Activated T-cell treated with anti-CD3 and anti-CD28 coated beads for 1 hour (primary cell): ENCODE measurements around the gene SH3TC2.

ENCODE experiments used
- DNase-seq: peaks from one replicate; pipeline ENCODE4 v3.0.0-alpha.2; 2020; ENCODE audit warnings: low read depth

The SH3TC2 gene

DNA sequence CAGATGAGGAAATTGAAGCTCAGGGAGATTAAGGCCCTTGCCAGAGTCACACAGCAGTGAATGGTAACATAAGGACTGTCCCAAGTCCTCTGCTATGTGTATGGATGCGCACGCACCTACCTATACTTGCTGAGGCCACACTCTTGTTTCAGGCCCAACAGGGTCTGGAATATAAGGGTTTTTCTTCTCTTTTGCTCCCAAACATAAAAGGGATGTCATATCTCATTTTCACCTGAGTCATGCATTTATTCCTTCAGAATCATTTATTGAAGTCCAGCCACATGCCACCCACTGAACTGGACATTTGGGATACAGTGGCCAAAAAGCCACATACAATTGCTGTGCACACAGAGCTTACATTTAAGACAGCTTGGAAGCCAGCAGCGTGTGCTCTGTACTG, 92.0 kb downstream of the SH3TC2 start:
- no peak for DNase-seq

DNA sequence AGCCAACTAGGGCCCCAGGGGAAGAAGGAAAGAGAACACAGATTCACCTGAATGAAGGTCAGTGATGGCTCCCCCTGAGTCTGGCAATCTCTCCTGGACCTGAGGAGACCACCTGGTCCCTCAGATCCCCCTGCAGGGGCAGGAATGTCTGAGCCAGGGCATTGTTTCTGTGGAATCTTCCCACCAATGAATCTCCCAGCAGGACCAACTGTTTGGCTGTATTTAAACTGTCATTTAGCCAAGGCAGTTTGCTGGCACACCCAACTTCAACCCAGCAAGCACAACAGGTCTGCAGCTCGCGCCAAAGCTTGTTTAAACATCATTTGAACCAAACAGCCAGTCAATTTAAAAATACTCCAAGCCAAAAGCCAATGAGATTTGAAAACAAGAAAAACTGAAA, 92.6 kb downstream of the SH3TC2 start:
- DNase-seq, result no peak

DNA sequence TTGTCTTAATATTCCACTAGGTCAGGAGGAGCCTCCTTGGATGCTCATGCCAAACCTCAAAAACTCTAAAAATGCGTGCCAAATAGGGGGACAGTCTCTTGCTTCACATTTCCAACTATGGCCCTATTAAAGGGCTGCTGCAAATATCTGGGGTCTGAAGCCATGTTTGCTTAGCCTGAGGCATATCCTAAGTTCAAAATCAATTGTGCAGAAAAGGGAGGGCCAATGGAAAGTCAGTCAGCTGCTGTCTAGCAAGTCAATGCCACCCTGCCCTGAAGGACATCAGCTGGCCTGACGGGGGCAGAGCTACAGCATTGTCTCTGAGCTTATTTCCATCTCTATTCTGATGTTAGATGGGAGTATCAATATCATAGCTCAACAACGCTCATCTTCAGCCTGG, 93.6 kb downstream of the SH3TC2 start:
- DNase-seq, result no peak

- DNase-seq, result no peak
These were observed 94.6 kb downstream of the SH3TC2 start for GRCh38 chr5:148968311-148968710.

DNA sequence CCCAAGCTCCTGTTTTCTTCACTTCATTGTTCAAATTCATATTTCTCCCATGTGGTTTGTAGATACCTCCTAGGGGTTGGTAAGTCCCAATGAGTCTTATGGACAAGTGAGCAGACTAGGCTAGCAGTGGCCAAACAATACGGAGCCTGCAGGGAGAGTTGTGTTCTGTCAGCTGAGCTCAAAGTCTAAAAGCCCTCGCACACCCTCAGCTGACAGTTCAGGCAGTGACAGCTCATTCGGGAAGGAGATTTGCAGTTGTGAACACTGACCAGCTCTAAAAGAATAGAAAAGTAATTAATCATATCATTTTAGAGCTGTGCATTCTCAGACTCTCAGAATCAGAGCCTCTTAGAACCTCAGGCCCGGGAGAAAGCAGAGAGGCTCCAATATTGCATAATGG, 95.1 kb downstream of the SH3TC2 start:
- DNase-seq, result no peak

- DNase-seq, result no peak
These were observed 95.9 kb downstream of the SH3TC2 start for GRCh38 chr5:148966938-148967337.

DNA sequence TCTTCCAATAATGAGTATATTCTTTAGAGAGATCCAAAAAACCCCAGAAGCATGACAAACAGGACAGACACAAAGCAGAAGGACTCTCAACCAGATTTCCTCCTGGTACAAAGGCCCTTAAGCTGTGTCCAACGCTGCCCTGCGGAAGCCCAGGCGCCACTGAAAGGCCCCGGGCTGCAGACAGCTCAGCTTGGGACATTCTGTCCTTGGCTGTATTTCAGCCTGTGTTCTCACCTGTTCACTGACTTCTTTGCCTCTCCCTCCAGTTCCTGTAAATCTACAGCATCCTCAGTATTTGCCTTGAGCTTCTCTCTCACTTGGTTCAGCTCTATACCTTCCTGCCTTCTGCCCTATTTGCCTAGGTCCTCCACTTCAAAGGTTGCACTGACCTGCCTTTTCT, 96.5 kb downstream of the SH3TC2 start:
- DNase-seq, result no peak

GRCh38 chr5:148965511-148966265, 97.2 kb downstream of the SH3TC2 start:
- no peak for DNase-seq

DNA sequence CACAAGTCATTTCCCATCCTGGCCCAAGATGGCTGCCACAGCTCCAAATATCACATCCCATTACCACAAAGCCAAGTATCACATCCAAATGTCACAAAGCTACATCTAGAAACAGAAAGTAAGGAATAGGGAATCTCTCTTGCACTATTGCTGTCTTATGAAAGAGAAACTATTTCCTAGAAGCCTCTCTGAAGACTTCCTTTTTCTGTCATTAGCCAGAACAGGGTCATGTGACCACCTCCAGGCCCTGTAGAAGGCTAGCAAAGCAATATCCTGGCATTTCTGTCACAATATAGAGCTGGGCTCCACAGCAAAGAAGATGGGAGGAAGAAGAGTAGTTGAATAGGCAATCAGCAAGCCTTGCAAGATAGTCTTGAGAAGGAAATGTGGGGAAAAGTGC, 99.2 kb downstream of the SH3TC2 start:
- DNase-seq, result no peak

- no peak for DNase-seq
These were observed 100.0 kb downstream of the SH3TC2 start for GRCh38 chr5:148962761-148963324.

GRCh38 chr5:148962200-148962550, 100.7 kb downstream of the SH3TC2 start:
- DNase-seq, result no peak

DNA sequence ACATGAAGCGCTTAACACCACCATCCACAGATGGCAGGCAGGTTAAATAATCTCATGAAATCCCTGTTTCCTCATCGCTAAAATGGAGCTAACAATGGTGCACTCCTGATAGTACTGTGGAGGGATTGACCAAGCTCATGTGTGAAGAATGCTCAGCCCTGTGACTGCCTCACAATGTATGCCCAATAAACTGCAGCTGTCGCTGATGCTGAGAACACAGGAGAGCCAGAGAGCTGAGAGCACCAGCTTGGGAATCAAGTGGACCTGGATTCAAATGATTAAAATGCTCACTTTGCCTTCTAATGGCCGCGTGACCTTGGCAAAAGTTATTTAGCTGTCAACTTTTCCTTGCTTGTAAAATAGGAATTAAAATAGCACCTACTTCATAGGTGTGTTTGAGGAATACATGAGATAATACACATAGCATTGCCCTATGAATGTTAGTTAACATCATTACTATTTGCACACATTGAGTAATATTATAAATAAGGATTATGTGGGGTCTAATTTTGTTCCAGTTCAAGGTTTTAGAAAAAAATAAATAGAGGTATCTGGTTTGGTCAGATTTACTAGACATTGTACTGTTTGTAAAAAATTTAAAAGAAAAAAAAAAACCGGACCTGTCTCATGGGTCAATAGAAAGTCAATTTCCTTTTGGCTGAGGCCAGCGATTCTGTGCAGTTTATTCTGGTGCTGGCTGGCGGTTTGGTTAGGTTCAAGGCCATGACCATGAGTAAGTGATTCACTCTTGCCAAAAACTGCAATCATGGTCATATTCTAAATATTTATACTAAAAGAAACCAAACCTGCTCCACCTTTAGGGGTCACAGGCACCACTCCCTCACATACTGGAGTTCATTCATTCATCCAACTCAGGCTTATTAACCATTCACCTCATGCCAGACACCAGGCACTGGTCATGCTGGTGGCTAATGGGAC, 101.3 kb downstream of the SH3TC2 start:
- no peak for DNase-seq

- no peak for DNase-seq
These were observed 102.6 kb downstream of the SH3TC2 start for GRCh38 chr5:148960070-148960769.

DNA sequence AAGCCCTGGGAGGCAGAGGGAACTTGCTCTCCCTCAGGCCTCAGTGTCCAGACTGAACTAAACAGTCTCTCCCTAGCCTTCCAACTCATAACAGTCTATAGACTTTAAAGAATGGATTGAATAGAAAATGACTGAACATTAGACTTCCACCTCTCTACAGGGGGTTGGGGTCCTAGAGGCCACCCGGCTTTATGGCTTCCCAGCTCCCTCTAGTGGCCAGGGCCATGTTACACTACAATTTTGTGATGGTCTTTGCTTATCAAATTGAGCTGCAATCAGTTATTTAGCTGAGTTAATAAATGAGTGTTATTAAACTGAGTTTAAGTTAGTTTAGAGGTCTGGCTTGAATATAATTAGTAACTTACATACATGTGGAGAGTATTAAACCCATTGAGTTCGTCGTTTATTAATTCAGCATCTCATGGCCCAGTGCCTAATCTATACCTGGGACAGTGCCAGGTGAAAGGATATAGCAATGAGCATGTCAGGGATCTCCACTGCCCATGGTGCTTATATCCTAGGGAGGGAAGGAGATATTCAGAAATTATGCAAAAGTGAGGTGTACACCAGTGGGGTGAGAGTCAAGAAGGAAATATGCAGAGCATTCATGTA, 105.2 kb downstream of the SH3TC2 start:
- DNase-seq, result peak; percentile 8

DNA sequence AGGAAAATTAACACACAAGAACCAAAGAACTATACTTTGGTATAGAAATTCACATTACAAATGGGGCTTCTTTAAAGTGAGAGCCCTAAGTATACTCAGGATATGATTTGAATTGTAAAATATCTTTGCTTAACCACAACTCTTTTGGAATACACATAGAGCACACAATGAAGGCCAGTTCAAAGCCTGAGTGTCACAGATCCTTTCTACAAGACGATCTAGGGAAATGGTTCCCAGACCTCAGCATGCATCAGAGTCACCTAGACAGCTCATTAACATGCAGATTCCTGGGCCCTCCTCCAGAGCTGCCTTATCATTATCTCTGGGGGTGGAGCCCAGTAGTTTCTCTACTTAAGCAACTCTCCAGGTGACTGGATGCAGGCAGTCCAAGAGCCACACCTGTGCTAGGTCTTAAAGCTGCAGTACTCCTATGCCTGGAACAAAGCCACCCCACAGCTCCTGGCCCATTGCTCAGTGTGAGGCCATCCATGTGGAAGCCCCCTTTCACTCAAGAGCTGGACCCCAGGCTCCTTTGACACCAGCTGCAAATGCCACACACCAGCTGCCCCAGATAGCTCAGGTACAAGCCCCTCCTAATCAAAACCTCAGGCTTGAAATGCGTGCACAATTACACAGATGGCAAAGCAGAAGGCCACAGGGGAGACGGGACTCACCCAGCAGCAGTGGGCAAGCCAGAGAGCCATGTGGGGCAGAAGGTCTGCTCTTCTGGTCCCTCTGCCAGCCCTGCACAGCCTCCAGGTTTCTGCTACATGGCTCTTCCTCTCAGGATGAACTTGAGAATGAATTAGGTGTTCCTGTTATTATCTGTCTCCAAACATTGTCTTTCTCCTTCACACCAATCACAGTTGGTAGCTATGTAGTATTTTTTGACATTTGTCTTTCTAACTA, 106.1 kb downstream of the SH3TC2 start:
- no peak for DNase-seq
